ENCODE measurements around the gene ATMIN. TPM values are rescaled to one million over a fixed set of nuclear protein-coding genes. Genes with fewer than 3 reads are reported as not detected.
A peak's percentile ranks its signal among the peaks of the same experiment; 100 is the strongest.

The ATMIN gene
- polyA plus RNA-seq, 1 experiment = 22.3 TPM

GRCh38 chr16:80990978-80991377, 44.7 kb upstream of the ATMIN start:
- POLR2A ChIA-PET = no interaction called here
- CTCF ChIA-PET = interaction anchor here (1.3 to 1.9 kb wide), 3 partner anchors 12 to 16 kb away, joined by 4 to 8 read pairs (median 6); no protein-coding TSS in a partner anchor
- DNase-seq (ENCODE audit: low read depth) = no peak
- Histone ChIP-seq H3K27me3 (ENCODE audit: control insufficient read depth, insufficient read depth, low read length) (no peaks in the 10 kb centered on the region), H3K36me3 (ENCODE audit: control insufficient read depth, insufficient read depth, low read length) (no peaks in the 10 kb centered on the region; the same call in 1 of the 2 replicates), H3K4me3 (ENCODE audit: low read depth, low read length) (no peak overlapping the region)
- TF ChIP-seq CTCF (IDR thresholded peaks at IDR 0.05; ENCODE audit: insufficient read depth, low read depth, low read length) = no peak

GRCh38 chr16:80991792-80992430, 43.7 kb upstream of the ATMIN start:
- Histone ChIP-seq H3K27me3 (ENCODE audit: control insufficient read depth, insufficient read depth, low read length) (no peaks in the 10 kb centered on the region), H3K4me3 (ENCODE audit: low read depth, low read length) (no peak overlapping the region), H3K36me3 (ENCODE audit: control insufficient read depth, insufficient read depth, low read length) (no peaks in the 10 kb centered on the region; the same call in 1 of the 2 replicates)
- no peak for TF ChIP-seq CTCF (IDR thresholded peaks at IDR 0.05; ENCODE audit: insufficient read depth, low read depth, low read length)
- CTCF ChIA-PET = interaction anchor here (1.7 to 3.3 kb wide), 2 partner anchors 12 to 17 kb away, joined by 6 to 25 read pairs; no protein-coding TSS in a partner anchor
- DNase-seq (ENCODE audit: low read depth) = no peak
- POLR2A ChIA-PET = no interaction called here

GRCh38 chr16:80992676-80993293, 42.9 kb upstream of the ATMIN start:
- no peaks in the 10 kb centered on the region; the same call in 1 of the 2 replicates for H3K36me3 ChIP-seq (ENCODE audit: control insufficient read depth, insufficient read depth, low read length)
- ChIA-PET CTCF (interaction anchor here (0.6 to 3.3 kb wide), 5 partner anchors 11 to 74 kb away, joined by 3 to 25 read pairs (median 4); no protein-coding TSS in a partner anchor), POLR2A (no interaction called here)
- no peaks in the 10 kb centered on the region for H3K27me3 ChIP-seq (ENCODE audit: control insufficient read depth, insufficient read depth, low read length)
- no peak overlapping the region for H3K4me3 ChIP-seq (ENCODE audit: low read depth, low read length)
- no peak for DNase-seq (ENCODE audit: low read depth)
- TF ChIP-seq CTCF (IDR thresholded peaks at IDR 0.05; ENCODE audit: insufficient read depth, low read depth, low read length) = no peak

GRCh38 chr16:80993307-80993706, 42.3 kb upstream of the ATMIN start:
- Histone ChIP-seq H3K27me3 (ENCODE audit: control insufficient read depth, insufficient read depth, low read length) (no peaks in the 10 kb centered on the region), H3K4me3 (ENCODE audit: low read depth, low read length) (0 out of 2 replicates have a peak overlapping the region, but pooled peaks have one; percentile 3), H3K36me3 (ENCODE audit: control insufficient read depth, insufficient read depth, low read length) (no peaks in the 10 kb centered on the region; the same call in 1 of the 2 replicates)
- no peak for TF ChIP-seq CTCF (IDR thresholded peaks at IDR 0.05; ENCODE audit: insufficient read depth, low read depth, low read length)
- DNase-seq (ENCODE audit: low read depth) = peak; percentile 59
- ChIA-PET POLR2A (interaction anchor here (0.6 kb wide), 1 partner anchor 31 kb away, joined by 3 read pairs; no protein-coding TSS in a partner anchor), CTCF (interaction anchor here (0.9 to 3.3 kb wide), 5 partner anchors 10 to 69 kb away, joined by 4 to 25 read pairs (median 4); no protein-coding TSS in a partner anchor)

GRCh38 chr16:80993834-80994233, 41.8 kb upstream of the ATMIN start:
- ChIA-PET CTCF (interaction anchor here (0.9 to 3.3 kb wide), 5 partner anchors 10 to 69 kb away, joined by 4 to 25 read pairs (median 4); no protein-coding TSS in a partner anchor), POLR2A (interaction anchor here (0.6 kb wide), 1 partner anchor 31 kb away, joined by 3 read pairs; no protein-coding TSS in a partner anchor)
- 0 out of 2 replicates have a peak overlapping the region, but pooled peaks have one; percentile 3 for H3K4me3 ChIP-seq (ENCODE audit: low read depth, low read length)

More at GRCh38 chr16:80993834-80994233, 41.8 kb upstream of the ATMIN start:
- TF ChIP-seq CTCF (IDR thresholded peaks at IDR 0.05; ENCODE audit: insufficient read depth, low read depth, low read length) = no peak
- no peaks in the 10 kb centered on the region; the same call in 1 of the 2 replicates for H3K36me3 ChIP-seq (ENCODE audit: control insufficient read depth, insufficient read depth, low read length)
- DNase-seq (ENCODE audit: low read depth) = no peak
- no peaks in the 10 kb centered on the region for H3K27me3 ChIP-seq (ENCODE audit: control insufficient read depth, insufficient read depth, low read length)
